HG02970 (cell line): Measurements from ENCODE around the gene NPM1.

Experiments used
- ATAC-seq: cut with Tn5 transposase; IDR thresholded peaks from one replicate; pipeline ENCODE4 v1.9.1; 2021; ENCODE audit warnings: mild to moderate bottlenecking, moderate library complexity, moderate number of reproducible peaks; ENCODE audit not compliant: unreplicated experiment, low FRiP score

NPM1 gene

DNA sequence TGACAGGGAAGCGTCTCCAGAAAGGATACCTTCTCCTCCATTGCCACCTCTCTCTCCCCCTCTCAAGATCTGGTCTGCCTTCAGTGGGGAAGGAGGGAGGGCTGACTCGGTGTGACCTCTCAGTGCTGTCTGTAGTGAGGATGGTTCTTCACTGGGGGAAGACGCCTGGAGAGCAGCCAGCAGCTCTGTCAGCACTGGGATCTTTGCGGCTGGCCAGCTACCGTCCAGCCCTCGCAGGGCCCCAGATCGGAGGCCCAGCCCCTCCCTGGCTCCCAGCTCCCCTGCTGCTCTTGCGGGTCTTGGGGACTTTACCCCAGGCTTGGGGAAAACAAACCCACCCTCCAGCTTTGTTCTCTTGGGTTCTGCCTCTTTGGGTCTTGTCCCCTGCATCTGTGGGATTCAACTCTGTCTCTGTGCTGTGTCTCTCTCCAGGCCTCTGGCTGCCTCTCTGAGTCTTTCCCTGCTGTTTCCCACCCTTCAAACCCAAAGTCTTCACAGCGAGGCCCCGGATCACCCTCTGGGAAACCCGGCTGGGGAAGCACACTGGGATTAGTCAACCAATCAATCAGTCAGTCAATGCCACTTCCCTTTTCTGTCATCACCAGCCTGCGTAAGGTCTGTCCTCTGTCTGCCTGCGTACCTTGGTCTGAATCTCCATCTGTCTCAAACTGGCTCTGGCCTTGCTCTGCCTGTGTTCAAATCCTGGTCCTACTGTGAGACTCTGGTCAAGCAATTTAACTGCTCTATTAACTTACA lies 54.8 kb downstream of the NPM1 start:
- no peak for ATAC-seq

DNA sequence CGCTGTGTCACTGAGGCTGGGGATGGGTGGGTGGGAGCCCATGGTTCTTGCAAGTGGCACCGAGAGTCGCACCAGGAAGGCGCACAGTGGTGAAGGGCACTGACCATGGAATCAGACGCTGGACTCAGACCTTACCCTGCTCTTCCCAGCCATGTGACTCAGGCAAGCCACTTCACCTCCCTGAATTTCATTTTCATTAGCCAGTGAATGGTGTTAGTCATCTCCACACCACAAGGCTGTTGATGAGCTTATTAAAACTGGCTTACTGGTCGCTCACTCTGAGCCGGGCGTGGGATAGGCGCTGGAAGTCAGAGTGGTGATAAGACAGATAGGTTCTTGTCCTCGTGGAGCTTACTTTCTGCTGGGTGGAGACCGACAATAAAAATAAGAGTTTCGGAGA lies 56.9 kb downstream of the NPM1 start:
- ATAC-seq: no peak

DNA sequence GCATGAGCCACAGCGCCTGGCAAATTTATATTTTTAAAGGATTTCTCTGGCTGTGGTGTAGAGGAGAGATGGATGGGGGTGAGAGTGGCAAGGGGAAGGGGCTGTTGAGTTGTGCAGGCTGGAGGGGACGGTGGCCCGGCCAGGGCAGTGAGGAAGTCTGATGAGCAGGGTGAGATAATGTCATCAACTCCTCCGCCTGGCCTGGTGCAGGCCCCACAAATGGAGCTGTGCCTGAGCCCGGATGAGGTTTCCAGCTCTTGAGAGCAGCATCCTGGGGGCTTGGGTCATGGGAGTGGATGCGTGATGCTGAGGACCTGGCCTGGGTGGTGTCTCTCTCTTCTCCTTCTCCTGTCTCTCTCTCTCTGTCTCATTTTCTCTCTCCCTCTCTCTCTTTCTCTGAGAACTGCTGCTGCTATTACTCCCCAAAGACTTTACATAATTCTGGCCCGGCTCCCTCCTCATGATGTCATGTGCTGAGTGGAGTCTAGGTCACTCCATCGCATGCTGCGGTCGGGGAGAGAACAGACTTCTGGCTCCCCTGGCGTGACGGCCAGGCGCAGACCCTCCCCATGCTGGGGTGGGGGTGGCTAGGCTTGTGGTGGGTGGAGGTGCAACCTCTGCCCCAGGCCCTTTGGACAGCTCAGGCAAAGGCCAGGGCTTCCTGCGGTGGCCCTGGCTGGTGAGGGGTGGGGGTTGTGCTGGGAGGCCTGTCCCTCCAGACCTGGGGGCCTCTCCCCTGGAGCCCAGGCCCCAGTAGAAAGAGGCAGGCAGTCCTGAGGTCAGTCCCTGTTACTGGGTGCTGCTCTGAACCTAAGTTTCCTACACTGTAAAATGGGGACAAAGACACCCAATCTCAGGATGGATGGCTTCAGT lies 58.2 kb downstream of the NPM1 start:
- no peak for ATAC-seq

DNA sequence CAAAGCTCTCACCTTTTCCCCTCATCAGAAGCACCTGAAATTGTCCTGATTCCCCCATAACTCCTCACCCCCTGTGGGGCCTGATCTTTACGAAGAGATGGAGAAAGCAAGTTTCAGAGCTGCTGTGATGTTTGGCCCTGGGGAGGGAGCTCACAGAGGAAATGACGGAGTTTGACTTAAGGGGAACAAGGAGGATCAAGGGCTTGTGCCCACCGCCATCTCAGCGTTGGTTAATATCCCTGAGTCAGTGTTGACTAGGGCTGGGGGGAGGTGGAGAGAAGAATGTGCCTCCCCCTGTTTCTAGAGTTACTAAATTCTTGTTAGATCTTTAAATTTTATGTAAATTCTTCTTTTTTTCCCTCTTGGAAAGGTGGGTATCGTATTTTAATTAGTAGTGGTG lies 59.6 kb downstream of the NPM1 start:
- ATAC-seq: no peak

DNA sequence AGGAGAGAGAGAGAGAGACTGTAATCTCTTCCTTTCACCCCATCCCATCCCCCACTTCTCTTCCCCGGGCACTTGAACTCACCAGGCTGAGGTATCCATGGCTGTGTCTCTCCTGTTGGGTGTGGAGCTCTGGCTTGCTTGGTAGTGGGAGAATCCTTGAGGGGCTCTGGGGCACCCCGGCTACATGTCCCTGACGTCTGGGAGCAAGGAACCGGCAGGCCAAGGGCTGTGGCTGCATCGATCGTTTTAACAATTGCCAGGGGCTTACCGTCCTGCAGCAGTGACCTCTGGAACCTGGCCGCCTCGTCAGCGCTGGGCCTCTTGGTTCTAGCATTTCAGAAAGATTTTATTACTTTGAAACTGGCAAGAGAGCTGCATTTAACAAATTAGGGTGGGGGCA lies 61.8 kb downstream of the NPM1 start:
- no peak for ATAC-seq

DNA sequence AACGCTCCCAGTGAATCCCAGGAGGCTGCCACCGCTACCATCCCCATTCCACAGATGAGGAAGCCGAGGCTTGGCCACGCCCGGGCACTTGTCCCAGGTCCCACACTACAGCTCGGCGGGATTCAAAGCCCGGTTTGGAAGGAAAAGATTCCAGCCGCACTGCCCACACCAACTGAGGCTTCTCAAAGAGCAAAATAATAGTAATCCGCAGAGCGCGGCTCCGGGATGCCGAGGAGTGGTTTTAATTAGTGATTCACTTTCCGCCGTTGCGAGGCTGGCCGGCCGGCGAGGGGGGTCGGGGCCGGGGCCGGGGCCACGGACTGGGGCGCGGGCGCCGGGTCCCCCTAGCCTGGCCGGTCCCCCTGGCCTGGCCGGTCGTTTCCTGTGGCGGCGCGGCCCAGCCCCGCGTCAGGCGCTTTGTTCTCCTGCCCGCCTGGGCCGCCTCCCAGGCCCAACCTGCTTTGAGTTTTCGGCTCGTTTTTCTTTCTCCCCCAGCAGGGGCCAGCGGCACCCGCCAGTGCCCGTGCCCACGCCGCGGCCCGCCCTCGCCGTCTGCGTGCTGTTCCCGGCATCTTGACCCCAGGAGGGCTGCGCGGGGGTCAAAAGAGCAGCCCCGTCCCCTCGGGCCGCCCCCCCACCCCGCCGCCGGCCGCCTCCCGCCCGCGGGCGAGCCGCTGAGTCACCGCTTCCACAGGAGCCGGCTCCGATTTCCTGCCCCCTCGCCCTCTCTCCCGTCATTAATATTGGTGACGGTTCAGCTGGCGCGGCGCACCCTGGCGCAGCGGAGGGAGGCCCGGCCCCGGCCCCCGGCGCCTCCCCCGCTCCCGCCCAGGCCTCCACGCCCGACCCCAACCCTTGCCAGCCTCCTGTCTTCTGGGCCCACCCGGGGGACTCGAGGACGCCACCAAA lies 63.0 kb downstream of the NPM1 start:
- no peak for ATAC-seq

DNA sequence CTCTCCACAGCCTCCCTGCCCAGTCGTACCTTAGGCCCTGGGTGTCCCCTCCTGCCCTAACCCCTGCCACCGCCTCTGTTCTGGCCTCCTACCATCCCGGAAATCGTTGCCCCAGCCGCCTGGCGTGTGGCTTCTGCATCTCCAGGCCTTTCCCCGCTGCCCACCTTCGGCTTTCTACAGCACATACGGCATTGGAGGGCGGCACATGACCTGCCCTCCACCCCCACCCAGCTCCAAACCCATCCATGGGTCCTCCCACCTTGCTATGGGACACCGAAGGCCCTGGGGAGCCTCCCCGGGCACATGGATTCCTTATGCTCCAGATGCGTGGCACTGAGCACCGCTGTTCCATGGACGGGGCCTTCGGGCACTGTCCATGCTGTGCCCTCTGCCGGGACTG lies 63.8 kb downstream of the NPM1 start:
- no peak for ATAC-seq

DNA sequence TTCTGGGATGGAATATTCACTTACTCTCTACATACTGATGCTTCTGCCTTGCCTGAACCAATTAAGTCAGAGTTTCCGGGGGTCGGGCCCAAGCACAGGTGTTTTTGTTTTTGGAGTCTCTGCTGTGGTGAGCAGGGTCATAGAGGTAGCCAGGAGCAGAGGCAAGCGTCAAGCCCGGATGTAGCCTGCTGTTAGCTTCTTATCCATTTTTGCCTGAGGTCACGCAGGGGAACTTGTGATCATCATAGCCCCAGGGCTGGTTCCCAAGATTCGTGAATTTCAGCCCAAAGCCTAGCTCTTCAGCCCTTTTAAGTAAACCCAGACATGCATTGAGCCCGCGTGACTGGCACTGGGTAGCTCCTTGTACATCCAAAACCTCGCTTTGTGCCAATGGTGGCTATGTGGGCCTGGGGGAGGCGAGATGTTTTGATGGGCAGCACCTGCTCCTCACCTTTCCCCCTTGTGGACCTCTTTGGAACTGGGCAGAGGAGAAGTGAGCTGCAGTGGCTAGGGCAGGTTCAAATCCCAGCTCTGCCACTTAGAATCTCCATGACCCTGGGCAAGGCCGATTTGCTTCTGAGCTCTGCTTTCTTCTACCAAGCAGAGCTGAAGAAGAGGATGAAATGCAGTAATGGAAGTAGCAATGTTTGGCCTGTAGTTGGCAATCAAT lies 65.5 kb downstream of the NPM1 start:
- ATAC-seq: no peak

DNA sequence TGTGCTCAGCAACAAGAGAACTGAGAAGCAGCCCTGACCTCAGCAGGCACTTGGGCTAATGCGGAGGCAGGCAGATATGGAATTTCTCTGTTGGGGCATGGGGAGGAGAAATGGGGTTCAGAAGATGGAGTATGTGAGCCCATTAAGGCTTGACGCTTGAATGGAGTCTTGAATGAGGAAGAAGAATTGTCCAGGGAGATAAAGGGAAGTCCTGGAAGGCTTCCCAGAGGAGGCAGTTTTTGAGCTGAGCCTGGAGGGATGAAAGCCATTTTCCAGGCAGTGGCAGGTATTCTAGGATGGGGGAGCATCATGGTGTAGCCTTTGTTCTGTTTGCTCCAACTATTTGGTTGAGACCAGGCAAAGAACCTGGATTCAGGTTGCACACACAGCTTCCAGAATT lies 66.3 kb downstream of the NPM1 start:
- no peak for ATAC-seq

DNA sequence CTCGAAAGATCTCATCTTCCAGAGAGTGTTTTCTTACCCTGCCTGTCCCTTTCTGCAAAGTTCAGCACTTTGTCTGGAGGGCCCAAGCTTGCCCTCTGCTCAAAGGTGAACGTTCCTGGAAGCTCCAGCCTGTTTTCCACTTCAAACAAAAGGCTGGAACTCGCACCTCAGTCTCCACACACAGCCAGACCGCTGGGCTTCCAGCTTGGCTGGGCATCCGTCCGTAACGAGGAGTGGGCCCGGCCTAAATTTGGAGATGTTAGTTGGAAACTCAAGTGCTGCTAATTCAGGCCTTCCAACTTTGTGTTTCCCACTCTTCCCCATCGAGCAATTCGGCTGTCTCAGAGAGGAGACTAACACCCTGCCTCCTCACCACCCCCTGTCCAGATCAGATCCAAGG lies 66.9 kb downstream of the NPM1 start:
- no peak for ATAC-seq

DNA sequence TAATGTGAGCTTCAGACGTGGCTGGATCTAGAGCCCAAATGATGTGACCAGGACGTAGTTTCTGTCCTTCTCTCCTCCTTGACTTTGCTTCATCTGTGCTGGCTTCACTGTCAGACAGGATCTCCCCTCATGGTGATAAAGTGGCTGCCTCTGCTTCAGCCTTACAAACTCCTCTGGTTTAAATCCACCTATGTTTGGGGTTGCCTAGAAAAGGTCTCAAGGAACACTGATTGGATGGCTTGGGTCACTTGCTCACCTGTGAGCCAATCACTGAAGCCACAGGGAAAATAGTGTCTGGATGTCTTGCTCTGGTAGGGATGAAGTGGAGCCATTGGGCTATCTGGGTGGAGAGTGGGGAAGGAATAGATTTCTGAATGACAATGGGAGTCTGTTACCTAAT lies 67.9 kb downstream of the NPM1 start:
- ATAC-seq: no peak

DNA sequence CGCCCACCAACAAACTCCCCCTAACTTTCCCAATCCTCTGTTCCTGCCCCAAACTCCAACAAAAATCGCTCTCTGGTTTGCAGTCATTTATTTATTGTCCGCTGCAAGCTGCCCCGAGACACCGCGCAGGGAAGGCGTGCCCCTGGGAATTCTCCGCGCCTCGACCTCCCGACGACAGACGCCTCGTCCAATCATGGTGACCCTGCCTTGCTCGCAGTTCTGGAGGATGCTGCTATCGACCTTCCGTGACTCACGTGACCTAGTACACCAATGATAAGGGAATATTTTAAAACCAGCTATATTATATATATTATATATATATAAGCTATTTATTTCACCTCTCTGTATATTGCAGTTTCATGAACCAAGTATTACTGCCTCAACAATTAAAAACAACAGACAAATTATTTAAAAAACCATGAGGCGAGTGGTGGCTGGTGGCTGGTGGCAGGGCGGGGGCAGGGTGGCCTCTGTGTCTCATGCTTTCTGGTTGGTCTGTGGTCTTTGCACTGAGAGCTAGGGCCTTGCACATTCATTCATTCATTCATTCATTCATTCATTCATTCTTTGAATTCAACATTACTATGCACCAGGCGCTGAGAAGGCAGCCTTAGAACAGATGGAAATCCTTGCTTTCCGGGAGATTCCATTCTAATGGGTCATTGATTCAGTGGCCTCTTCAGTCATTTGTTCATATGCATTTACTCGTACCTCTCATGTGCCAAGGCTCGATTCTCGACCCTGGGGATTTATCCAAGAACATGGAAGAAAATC lies 69.7 kb downstream of the NPM1 start:
- no peak for ATAC-seq

DNA sequence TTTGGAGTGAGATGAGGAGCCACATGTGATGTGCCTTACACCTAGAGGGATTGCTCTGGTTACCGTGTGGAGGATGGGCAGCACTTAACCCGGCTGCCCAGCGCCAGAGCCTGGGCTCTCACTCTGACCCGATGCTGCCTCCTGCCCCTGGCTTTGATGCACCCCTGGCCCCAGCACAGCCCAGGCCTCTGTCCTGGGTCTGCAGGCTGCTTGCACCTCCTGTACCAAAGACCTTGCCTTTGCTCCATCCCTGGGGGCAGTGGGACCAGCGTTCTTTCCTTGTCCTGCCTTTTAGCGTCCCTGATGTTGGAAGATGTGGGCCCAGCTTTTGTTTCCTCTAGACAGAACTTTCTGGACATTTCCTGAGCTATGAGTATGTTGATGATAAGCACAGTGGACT lies 72.2 kb downstream of the NPM1 start:
- no peak for ATAC-seq
